HL-60 (cell line): ENCODE data around the gene LYPD3.
A peak's percentile ranks its signal among the peaks of the same experiment; 100 is the strongest.

Experiments
- DNase-seq, 2 experiments: peaks; one replicate each; pipeline ENCODE4 v3.0.0-alpha.2; 2010 to 2020; ENCODE audit warnings: low read depth in 1 of 2, low spot score in 1 of 2
- H3K27ac ChIP-seq: fragments of 250-450 bp; sonication (Bioruptor Pico); replicated peaks from 2 replicates; pipeline ENCODE4 v1.5.1; 2020; ENCODE audit warnings: mild to moderate bottlenecking, moderate library complexity
- H3K27me3 ChIP-seq: fragments of 250-450 bp; sonication (Bioruptor Pico); 2 replicates; pipeline ENCODE4 v1.5.1; 2021; ENCODE audit warnings: mild to moderate bottlenecking, moderate library complexity; ENCODE audit not compliant: insufficient read depth, poor library complexity, severe bottlenecking
- H3K4me3 ChIP-seq: replicated peaks from 2 replicates; pipeline ENCODE4 v1.5.1; 2011; ENCODE audit warnings: mild to moderate bottlenecking, control low read depth, low read length; ENCODE audit not compliant: insufficient read depth
- CTCF ChIP-seq: IDR thresholded peaks from one replicate; pipeline ENCODE4 v1.5.1; 2011; ENCODE audit warnings: low read length, control low read depth, inconsistent platforms; ENCODE audit not compliant: insufficient read depth
- GABPA ChIP-seq: IDR thresholded peaks from 2 replicates; pipeline ENCODE4 v1.6.1; 2012; ENCODE audit warnings: low read depth
- POLR2AphosphoS5 ChIP-seq: IDR thresholded peaks from 2 replicates; pipeline ENCODE4 v1.6.1; 2012; ENCODE audit warnings: low read depth
- REST ChIP-seq: IDR thresholded peaks from 2 replicates; pipeline ENCODE4 v1.6.1; 2012; ENCODE audit warnings: low read depth; ENCODE audit not compliant: insufficient replicate concordance
- SPI1 ChIP-seq: IDR thresholded peaks from 2 replicates; pipeline ENCODE4 v1.6.1; 2012; ENCODE audit warnings: low read depth, mild to moderate bottlenecking, borderline replicate concordance

The LYPD3 gene

GRCh38 chr19:43490759-43491158 lies 25.4 kb upstream of the LYPD3 start:
- TF ChIP-seq CTCF = no peak
- no peak for TF ChIP-seq REST
- TF ChIP-seq SPI1 = no peak
- TF ChIP-seq POLR2AphosphoS5 = no peak
- TF ChIP-seq GABPA = no peak
- H3K27me3 ChIP-seq = no peaks in the 10 kb centered on the region

GRCh38 chr19:43489979-43490599 lies 24.7 kb upstream of the LYPD3 start:
- TF ChIP-seq GABPA (no peak), SPI1 (no peak)
- no peak for DNase-seq
- Histone ChIP-seq H3K27ac (no peak overlapping the region), H3K27me3 (no peaks in the 10 kb centered on the region), H3K4me3 (no peak overlapping the region)

More at GRCh38 chr19:43490759-43491158, 25.4 kb upstream of the LYPD3 start:
- no peak overlapping the region for H3K27ac ChIP-seq
- no peak overlapping the region for H3K4me3 ChIP-seq
- no peak for DNase-seq

- H3K27ac ChIP-seq = no peak overlapping the region
- no peak overlapping the region for H3K4me3 ChIP-seq
- H3K27me3 ChIP-seq = no peaks in the 10 kb centered on the region
- TF ChIP-seq GABPA (no peak), REST (no peak), CTCF (no peak), SPI1 (no peak), POLR2AphosphoS5 (no peak)
- peak; percentile 5 to 7 for DNase-seq
Measured at GRCh38 chr19:43489310-43489709, 23.9 kb upstream of the LYPD3 start.

- TF ChIP-seq CTCF (no peak), REST (no peak), POLR2AphosphoS5 (no peak), GABPA (no peak), SPI1 (no peak)
Measured at GRCh38 chr19:43488179-43488578, 22.8 kb upstream of the LYPD3 start.

More at GRCh38 chr19:43488179-43488578, 22.8 kb upstream of the LYPD3 start:
- no peaks in the 10 kb centered on the region for H3K27me3 ChIP-seq
- no peak overlapping the region for H3K27ac ChIP-seq
- H3K4me3 ChIP-seq = no peak overlapping the region
- no peak for DNase-seq
